ENCODE results near the gene RPL34. TPM values are rescaled to one million over a fixed set of nuclear protein-coding genes. Genes with fewer than 3 reads are reported as not detected.

The RPL34 gene
- total and polyA plus RNA-seq, 2 of the 8 experiments (the other 6 are each of a cell fraction or from before 2014, with no cell fraction given): 1,430 to 2,987 TPM

- DNase-seq (ENCODE audit: low read depth in 1 of 2, low spot score in 2 of 2) (no peak), FAIRE-seq (no peak)
- no peak overlapping the region for H2AFZ ChIP-seq (ENCODE audit: low read length)
- no peaks in the 10 kb centered on the region for H3K4me1 ChIP-seq (replicated peaks in 1 of 4; ENCODE audit: control insufficient read depth in 3 of 4, insufficient read depth in 4 of 4, low read length in 3 of 4)
- H3K27ac ChIP-seq (ENCODE audit: low read depth, low read length): no peak overlapping the region
- no peak overlapping the region for H3K4me3 ChIP-seq (ENCODE audit: extremely low read depth in 1 of 4, insufficient read depth in 2 of 4, low read depth in 3 of 4, low read length in 4 of 4)
- H2BK5ac ChIP-seq (ENCODE audit: low read depth, low read length): no peak overlapping the region
- H3K18ac ChIP-seq (ENCODE audit: extremely low read depth, low read length): no peak overlapping the region
- no peak overlapping the region for H2AK5ac ChIP-seq (ENCODE audit: low read depth, low read length)
- H3K14ac ChIP-seq (ENCODE audit: insufficient read length): no peak overlapping the region
- H2BK12ac ChIP-seq (ENCODE audit: low read depth, low read length): no peak overlapping the region
- H4K5ac ChIP-seq (ENCODE audit: insufficient read length, low read depth, low read length): no peak overlapping the region
- H3K79me2 ChIP-seq (ENCODE audit: control insufficient read depth in 1 of 2, insufficient read depth in 2 of 2, low read length in 2 of 2): no peaks in the 10 kb centered on the region
- no peak overlapping the region for H3K56ac ChIP-seq (replicated peaks; ENCODE audit: insufficient read length, low read depth, low read length)
- H4K91ac ChIP-seq (replicated peaks; ENCODE audit: insufficient read length, low read length): no peak overlapping the region
- H4K20me1 ChIP-seq (replicated peaks in 1 of 2; ENCODE audit: control insufficient read depth in 1 of 2, insufficient read depth in 2 of 2, low read length in 2 of 2): no peaks in the 10 kb centered on the region
- H3K9me3 ChIP-seq (ENCODE audit: insufficient read depth in 2 of 2, low read depth in 1 of 2, low read length in 1 of 2): no peaks in the 10 kb centered on the region
- no peak overlapping the region for H3K4me2 ChIP-seq (ENCODE audit: insufficient read depth in 1 of 2, low read depth in 2 of 2, low read length in 2 of 2)
- ChIA-PET POLR2A (ENCODE audit: partially characterized antibody) (interaction anchor here (1.0 kb wide), 1 partner anchor 16 kb away, joined by 3 read pairs; no protein-coding TSS in a partner anchor), CTCF (ENCODE audit: partially characterized antibody) (no interaction called here)
- no peaks in the 10 kb centered on the region for H3K27me3 ChIP-seq (replicated peaks in 1 of 4; ENCODE audit: control insufficient read depth in 3 of 4, extremely low read depth in 1 of 4, insufficient read depth in 3 of 4, low read length in 3 of 4)
- no peaks in the 10 kb centered on the region for H3K79me1 ChIP-seq (ENCODE audit: low read depth, low read length)
- no peak overlapping the region for H2BK15ac ChIP-seq (ENCODE audit: low read length)
- H3K23ac ChIP-seq (ENCODE audit: insufficient read length): no peak overlapping the region
- no peak overlapping the region for H3K9ac ChIP-seq (replicated peaks in 1 of 4; ENCODE audit: extremely low read depth in 1 of 4, low read depth in 3 of 4, low read length in 3 of 4)
- H3K4ac ChIP-seq (replicated peaks; ENCODE audit: insufficient read length, low read depth, low read length): no peak overlapping the region
- H2BK20ac ChIP-seq (ENCODE audit: low read length): no peak overlapping the region
- 76% methylated on average over 4 of the region's 4 CpGs; no CpG with 5 or more reads in 1 of the 2 experiments for WGBS, 2 experiments (ENCODE audit: extremely low coverage in 1 of 2, insufficient coverage in 1 of 2, insufficient read length in 1 of 2, insufficient replicate concordance in 2 of 2, low coverage in 1 of 2, low lambda C conversion rate in 2 of 2, missing lambda C conversion rate in 1 of 2)
- H4K8ac ChIP-seq (ENCODE audit: extremely low read depth, insufficient read depth, low read length): no peak overlapping the region
- H3K36me3 ChIP-seq (ENCODE audit: control insufficient read depth in 2 of 4, insufficient read depth in 4 of 4, low read length in 3 of 4): no peaks in the 10 kb centered on the region
- no peaks in the 10 kb centered on the region for H3K23me2 ChIP-seq (ENCODE audit: low read depth, low read length)
- no peak overlapping the region for H2BK120ac ChIP-seq (replicated peaks; ENCODE audit: low read depth, low read length)
- TF ChIP-seq KDM1A (IDR thresholded peaks at IDR 0.05; ENCODE audit: borderline replicate concordance, low read length) (no peak), RNF2 (IDR thresholded peaks at IDR 0.05; ENCODE audit: borderline replicate concordance, low read depth, low read length, missing control alignments, poor library complexity, severe bottlenecking) (no peak), CREB1 (IDR thresholded peaks at IDR 0.05) (no peak), GABPA (IDR thresholded peaks at IDR 0.05; ENCODE audit: borderline replicate concordance, insufficient read depth, low read length) (no peak), BCL11A (IDR thresholded peaks at IDR 0.05; ENCODE audit: low read depth in 2 of 2, low read length in 2 of 2) (no peak), POU5F1 (IDR thresholded peaks at IDR 0.05; ENCODE audit: low read depth, low read length) (no peak), E2F6 (IDR thresholded peaks at IDR 0.05) (no peak), EZH2 (IDR thresholded peaks at IDR 0.05; ENCODE audit: low read depth, low read length, severe bottlenecking) (no peak), TAF7 (optimal IDR thresholded peaks at IDR 0.05; ENCODE audit: borderline replicate concordance, low read depth, low read length) (no peak), TCF12 (IDR thresholded peaks at IDR 0.05; ENCODE audit: low read depth, low read length) (no peak), RAD21 (IDR thresholded peaks at IDR 0.05 in 1 of 2, conservative IDR thresholded peaks at IDR 0.05 in 1 of 2; ENCODE audit: low read depth in 2 of 2, low read length in 2 of 2) (no peak)
Observed at GRCh38 chr4:108607079-108607815, 13.1 kb upstream of the RPL34 start.

All from H1 (cell line).